OCI-LY7 (cell line): ENCODE data around the gene KRT31. TPM values are rescaled to one million over a fixed set of nuclear protein-coding genes. Genes with fewer than 3 reads are reported as not detected.
"Not testable (repeated sequence)": the region's sequence is repeated elsewhere in the genome, so short reads cannot be mapped to it uniquely, and the experiment has no call there.

Experiments
- BruUV-seq: library from RNA; stranded (reverse); fragments of 400-500 nt; replicated peaks from 2 replicates; lab custom pipeline; 2021; lab: Mats Ljungman, UMichigan
- CTCF ChIA-PET: fragments of 300-600 bp; sonication (Branson Sonifier 250); formaldehyde crosslinking; loops from one replicate; lab custom pipeline; 2022; ENCODE audit warnings: antibody characterized with exemption; ENCODE audit not compliant: unreplicated experiment; lab: Charles Lee
- POLR2A ChIA-PET: fragments of 300-600 bp; sonication (Branson Sonifier 250); formaldehyde crosslinking; loops from one replicate; lab custom pipeline; 2022; ENCODE audit warnings: antibody characterized with exemption; lab: Charles Lee
- DNase-seq: peaks from one replicate; pipeline ENCODE4 v3.0.0-alpha.2; 2015; ENCODE audit warnings: low spot score
- H2AFZ ChIP-seq: fragments of 200-600 bp; sonication (generic), shearing (Covaris generic); 2 replicates; pipeline ENCODE4 v1.6.1; 2014; ENCODE audit warnings: mild to moderate bottlenecking, antibody characterized with exemption, low read length, moderate library complexity
- H3K27ac ChIP-seq: fragments of 200-600 bp; sonication (generic); 2 replicates; pipeline ENCODE4 v1.5.1; 2014; ENCODE audit warnings: mixed run types, low read depth, mild to moderate bottlenecking, moderate library complexity, low read length, inconsistent platforms; ENCODE audit not compliant: poor library complexity, severe bottlenecking
- H3K36me3 ChIP-seq: fragments of 200-600 bp; sonication (generic); 2 replicates; pipeline ENCODE4 v1.6.1; 2014; ENCODE audit warnings: mild to moderate bottlenecking, antibody characterized with exemption, low read length, moderate library complexity, mixed read lengths; ENCODE audit not compliant: insufficient read depth
- H3K4me1 ChIP-seq: fragments of 200-600 bp; sonication (generic); 2 replicates; pipeline ENCODE4 v1.5.1; 2014; ENCODE audit warnings: mild to moderate bottlenecking, low read length; ENCODE audit not compliant: insufficient read depth, poor library complexity, severe bottlenecking
- H3K4me2 ChIP-seq: fragments of 200-600 bp; sonication (generic); 2 replicates; pipeline ENCODE4 v1.6.1; 2014; ENCODE audit warnings: mild to moderate bottlenecking, low read length
- H3K4me3 ChIP-seq: fragments of 200-600 bp; sonication (generic); 2 replicates; pipeline ENCODE4 v1.5.1; 2014; ENCODE audit warnings: mild to moderate bottlenecking, low read depth, low read length; ENCODE audit not compliant: poor library complexity, severe bottlenecking
- H3K79me2 ChIP-seq: fragments of 200-600 bp; sonication (generic); 2 replicates; pipeline ENCODE4 v1.6.1; 2016; ENCODE audit warnings: low read depth, mild to moderate bottlenecking, low read length, moderate library complexity, mixed read lengths; ENCODE audit not compliant: insufficient read depth
- H3K9me2 ChIP-seq: fragments of 200-600 bp; sonication (generic); 2 replicates; pipeline ENCODE4 v1.6.1; 2016; ENCODE audit warnings: mild to moderate bottlenecking, low read length, mixed read lengths; ENCODE audit not compliant: insufficient read depth
- H3K9me3 ChIP-seq: fragments of 200-600 bp; sonication (generic); 2 replicates; pipeline ENCODE4 v1.6.1; 2014; ENCODE audit warnings: mild to moderate bottlenecking, mixed run types, low read length, mixed read lengths
- H4K20me1 ChIP-seq: fragments of 200-600 bp; sonication (generic); 2 replicates; pipeline ENCODE4 v1.6.1; 2014; ENCODE audit warnings: mild to moderate bottlenecking, antibody characterized with exemption, low read length, moderate library complexity, mixed read lengths; ENCODE audit not compliant: insufficient read depth
- CTCF ChIP-seq: fragments of 200-600 bp; sonication (generic); conservative IDR thresholded peaks from 2 replicates; pipeline ENCODE4 v1.5.1; 2014; ENCODE audit warnings: mild to moderate bottlenecking, antibody characterized with exemption, low read length, moderate library complexity, mixed read lengths
- EZH2phosphoT487 ChIP-seq: fragments of 200-600 bp; sonication (generic); IDR thresholded peaks from 2 replicates; pipeline ENCODE4 v1.6.1; 2018; ENCODE audit warnings: low read depth, borderline replicate concordance, mild to moderate bottlenecking, mixed run types, antibody characterized with exemption, low read length, moderate library complexity, mixed read lengths
- intact Hi-C: fragments of 100-400 bp; cut with micrococcal nuclease; formaldehyde crosslinking; loops from one replicate; pipeline ENCODE4 v1.10.0; 2022; ENCODE audit not compliant: unreplicated experiment
- total RNA-seq, 2 experiments: library from RNA; depleted of rRNA in 1 of 2; stranded (reverse); fragments of >200 nt in 1 of 2; shearing (Covaris generic) in 1 of 2; gene quantifications; 2 replicates each; pipeline ENCODE4 v1.2.3, GENCODE V29; 2014 to 2022

Gene KRT31
- total RNA-seq, 2 experiments from 2014 or later, result not detected

- no TSS peak for BruUV-seq
- no peak for TF ChIP-seq CTCF
- no peak for TF ChIP-seq EZH2phosphoT487
- Histone ChIP-seq H3K79me2 (no peaks in the 10 kb centered on the region), H3K4me3 (no peak overlapping the region), H3K9me2 (no peaks in the 10 kb centered on the region), H3K4me1 (no peaks in the 10 kb centered on the region), H3K36me3 (no peaks in the 10 kb centered on the region), H3K9me3 (no peaks in the 10 kb centered on the region), H2AFZ (no peak overlapping the region), H3K4me2 (no peak overlapping the region), H3K27ac (no peak overlapping the region), H4K20me1 (no peaks in the 10 kb centered on the region)
- DNase-seq, result no peak
- intact Hi-C loops, result no loop called here
- ChIA-PET CTCF (no interaction called here), POLR2A (no interaction called here)
These were observed 42.9 kb downstream of the KRT31 start for GRCh38 chr17:41354536-41354935.

GRCh38 chr17:41352597-41353366 lies 44.6 kb downstream of the KRT31 start:
- Histone ChIP-seq H3K79me2 (no peaks in the 10 kb centered on the region), H3K27ac (no peak overlapping the region), H4K20me1 (no peaks in the 10 kb centered on the region), H3K4me3 (no peak overlapping the region), H3K9me3 (no peaks in the 10 kb centered on the region), H3K4me1 (no peaks in the 10 kb centered on the region), H3K9me2 (no peaks in the 10 kb centered on the region), H3K4me2 (no peak overlapping the region), H3K36me3 (no peaks in the 10 kb centered on the region), H2AFZ (no peak overlapping the region)
- intact Hi-C loops, result no loop called here
- no TSS peak for BruUV-seq
- DNase-seq, result no peak
- ChIA-PET CTCF (no interaction called here), POLR2A (interaction anchor here (0.9 kb wide), 1 partner anchor 426 kb away, joined by 3 read pairs; no protein-coding TSS in a partner anchor)
- TF ChIP-seq CTCF, result no peak
- no peak for TF ChIP-seq EZH2phosphoT487

- POLR2A ChIA-PET, result no interaction called here
These were observed 46.2 kb downstream of the KRT31 start for GRCh38 chr17:41351177-41351576.

GRCh38 chr17:41350381-41350878 lies 47.0 kb downstream of the KRT31 start, which contains the start of gene KRT33A:
TSS of gene KRT33A (minus strand) at chr17:41350828. CDS start at chr17:41350767, 61 bp downstream.
- BruUV-seq, result not testable (repeated sequence)

More at GRCh38 chr17:41351177-41351576, 46.2 kb downstream of the KRT31 start:
- no peaks in the 10 kb centered on the region for H3K9me3 ChIP-seq
- H4K20me1 ChIP-seq, result no peaks in the 10 kb centered on the region
- no peak overlapping the region for H3K27ac ChIP-seq
- CTCF ChIA-PET, result no interaction called here
- no peaks in the 10 kb centered on the region for H3K36me3 ChIP-seq
- no peaks in the 10 kb centered on the region for H3K4me1 ChIP-seq
- H2AFZ ChIP-seq, result no peak overlapping the region
- H3K4me2 ChIP-seq, result no peak overlapping the region
- TF ChIP-seq CTCF (no peak), EZH2phosphoT487 (no peak)
- H3K79me2 ChIP-seq, result no peaks in the 10 kb centered on the region
- no peaks in the 10 kb centered on the region for H3K9me2 ChIP-seq
- intact Hi-C loops, result no loop called here
- no TSS peak for BruUV-seq
- H3K4me3 ChIP-seq, result no peak overlapping the region
- no peak for DNase-seq

More at GRCh38 chr17:41350381-41350878, 47.0 kb downstream of the KRT31 start, which contains the start of gene KRT33A:
- POLR2A ChIA-PET, H3K9me2 ChIP-seq, H3K36me3 ChIP-seq, H3K4me2 ChIP-seq, H4K20me1 ChIP-seq, H3K27ac ChIP-seq, DNase-seq, H3K4me3 ChIP-seq, H3K4me1 ChIP-seq, H3K9me3 ChIP-seq, H2AFZ ChIP-seq, H3K79me2 ChIP-seq, CTCF ChIA-PET, intact Hi-C loops: not testable (repeated sequence)
